Measurements from ENCODE around the gene VPS50.

VPS50 gene

GRCh38 chr7:93231799-93232672, at the start of gene VPS50:
TSS of gene VPS50 (plus strand) at chr7:93232366. CDS start at chr7:93232468, 102 bp downstream.
- DNase-seq (ENCODE audit: low spot score) = peak; percentile 100

- no peak for DNase-seq (ENCODE audit: low spot score)
These were observed 46.7 kb upstream of the VPS50 start for GRCh38 chr7:93185303-93186027.

GRCh38 chr7:93188870-93189634, 43.1 kb upstream of the VPS50 start:
- DNase-seq (ENCODE audit: low spot score) = no peak

GRCh38 chr7:93194386-93194785, 37.8 kb upstream of the VPS50 start:
- no peak for DNase-seq (ENCODE audit: low spot score)

- DNase-seq (ENCODE audit: low spot score) = no peak
These were observed 35.8 kb upstream of the VPS50 start for GRCh38 chr7:93196336-93196735.

- DNase-seq (ENCODE audit: low spot score) = no peak
These were observed 33.7 kb upstream of the VPS50 start for GRCh38 chr7:93198472-93198871.

GRCh38 chr7:93202594-93203250, 29.4 kb upstream of the VPS50 start:
- DNase-seq (ENCODE audit: low spot score) = no peak

GRCh38 chr7:93203496-93203895, 28.7 kb upstream of the VPS50 start:
- peak; percentile 28 for DNase-seq (ENCODE audit: low spot score)

- DNase-seq (ENCODE audit: low spot score) = no peak
These were observed 27.1 kb upstream of the VPS50 start for GRCh38 chr7:93205046-93205445.

GRCh38 chr7:93211228-93211818, 20.8 kb upstream of the VPS50 start:
- no peak for DNase-seq (ENCODE audit: low spot score)

- DNase-seq (ENCODE audit: low spot score) = no peak
These were observed 19.3 kb upstream of the VPS50 start for GRCh38 chr7:93212881-93213280.

- no peak for DNase-seq (ENCODE audit: low spot score)
These were observed 13.0 kb upstream of the VPS50 start for GRCh38 chr7:93218997-93219827.

GRCh38 chr7:93219868-93220267, 12.3 kb upstream of the VPS50 start:
- DNase-seq (ENCODE audit: low spot score) = no peak

GRCh38 chr7:93226310-93226709, 5.9 kb upstream of the VPS50 start, which contains the start of gene HEPACAM2:
TSS of gene HEPACAM2 (minus strand) at chr7:93226469.
- no peak for DNase-seq (ENCODE audit: low spot score)

- DNase-seq (ENCODE audit: low spot score) = peak; percentile 85
These were observed 3.9 kb upstream of the VPS50 start for GRCh38 chr7:93228302-93228701.

GRCh38 chr7:93231259-93231658, 907 bp upstream of the VPS50 start:
- DNase-seq (ENCODE audit: low spot score) = no peak

GRCh38 chr7:93232673-93233018, 480 bp downstream of the VPS50 start:
- peak; percentile 25 for DNase-seq (ENCODE audit: low spot score)

GRCh38 chr7:93235541-93235940, 3.4 kb downstream of the VPS50 start:
- no peak for DNase-seq (ENCODE audit: low spot score)

- DNase-seq (ENCODE audit: low spot score) = no peak
These were observed 6.0 kb downstream of the VPS50 start for GRCh38 chr7:93238131-93238530.

GRCh38 chr7:93238748-93239147, 6.6 kb downstream of the VPS50 start:
- no peak for DNase-seq (ENCODE audit: low spot score)

- DNase-seq (ENCODE audit: low spot score) = no peak
These were observed 7.7 kb downstream of the VPS50 start for GRCh38 chr7:93239824-93240223.

Measured in LoVo (cell line).